RWPE2 (cell line): ENCODE measurements around the gene ZFP42.

Source experiments
- ATAC-seq: fragments of 200-7000 bp; cut with Tn5 transposase; 3 replicates; pipeline ENCODE4 v1.9.1; 2021; ENCODE audit warnings: low read depth
- DNase-seq: peaks from one replicate; pipeline ENCODE4 v3.0.0-alpha.2; 2020; ENCODE audit warnings: low spot score
- H3K27ac ChIP-seq: fragments of 450-650 bp; 2 replicates; pipeline ENCODE4 v1.5.1; 2017; ENCODE audit warnings: mild to moderate bottlenecking; ENCODE audit not compliant: poor library complexity, severe bottlenecking
- H3K27me3 ChIP-seq: fragments of 250-450 bp; sonication (Bioruptor Pico); 2 replicates; pipeline ENCODE4 v1.5.1; 2021; ENCODE audit warnings: mild to moderate bottlenecking, moderate library complexity; ENCODE audit not compliant: insufficient read depth, poor library complexity, severe bottlenecking
- H3K36me3 ChIP-seq: fragments of 250-450 bp; sonication (Bioruptor Pico); 2 replicates; pipeline ENCODE4 v1.5.1; 2020; ENCODE audit warnings: low read depth, mild to moderate bottlenecking, moderate library complexity
- H3K4me1 ChIP-seq: fragments of 250-450 bp; sonication (Bioruptor Pico); 2 replicates; pipeline ENCODE4 v1.5.1; 2021; ENCODE audit warnings: mild to moderate bottlenecking, moderate library complexity; ENCODE audit not compliant: insufficient read depth, poor library complexity, severe bottlenecking
- H3K4me3 ChIP-seq: fragments of 250-450 bp; sonication (Bioruptor Pico); 2 replicates; pipeline ENCODE4 v1.5.1; 2021; ENCODE audit warnings: mild to moderate bottlenecking, moderate library complexity; ENCODE audit not compliant: severe bottlenecking
- H3K9me3 ChIP-seq: fragments of 250-450 bp; sonication (Bioruptor Pico); 2 replicates; pipeline ENCODE4 v1.5.1; 2021; ENCODE audit warnings: mild to moderate bottlenecking, moderate library complexity; ENCODE audit not compliant: severe bottlenecking
- TF ChIP-seq, protein P1 (sequence below): fragments of 450-650 bp; IDR thresholded peaks from one replicate; pipeline ENCODE4 v1.5.1; 2017; ENCODE audit warnings: mild to moderate bottlenecking, moderate library complexity; ENCODE audit not compliant: poor library complexity, severe bottlenecking

ZFP42 gene

GRCh38 chr4:188030401-188030800, 34.8 kb downstream of the ZFP42 start:
- no peak for ATAC-seq
- Histone ChIP-seq H3K9me3 (no peaks in the 10 kb centered on the region), H3K36me3 (no peaks in the 10 kb centered on the region), H3K27me3 (no peaks in the 10 kb centered on the region), H3K27ac (no peak overlapping the region), H3K4me1 (no peaks in the 10 kb centered on the region), H3K4me3 (no peak overlapping the region)
- TF ChIP-seq, protein P1, sequence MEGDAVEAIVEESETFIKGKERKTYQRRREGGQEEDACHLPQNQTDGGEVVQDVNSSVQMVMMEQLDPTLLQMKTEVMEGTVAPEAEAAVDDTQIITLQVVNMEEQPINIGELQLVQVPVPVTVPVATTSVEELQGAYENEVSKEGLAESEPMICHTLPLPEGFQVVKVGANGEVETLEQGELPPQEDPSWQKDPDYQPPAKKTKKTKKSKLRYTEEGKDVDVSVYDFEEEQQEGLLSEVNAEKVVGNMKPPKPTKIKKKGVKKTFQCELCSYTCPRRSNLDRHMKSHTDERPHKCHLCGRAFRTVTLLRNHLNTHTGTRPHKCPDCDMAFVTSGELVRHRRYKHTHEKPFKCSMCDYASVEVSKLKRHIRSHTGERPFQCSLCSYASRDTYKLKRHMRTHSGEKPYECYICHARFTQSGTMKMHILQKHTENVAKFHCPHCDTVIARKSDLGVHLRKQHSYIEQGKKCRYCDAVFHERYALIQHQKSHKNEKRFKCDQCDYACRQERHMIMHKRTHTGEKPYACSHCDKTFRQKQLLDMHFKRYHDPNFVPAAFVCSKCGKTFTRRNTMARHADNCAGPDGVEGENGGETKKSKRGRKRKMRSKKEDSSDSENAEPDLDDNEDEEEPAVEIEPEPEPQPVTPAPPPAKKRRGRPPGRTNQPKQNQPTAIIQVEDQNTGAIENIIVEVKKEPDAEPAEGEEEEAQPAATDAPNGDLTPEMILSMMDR = no peak
- DNase-seq = no peak

GRCh38 chr4:188031751-188032150, 36.2 kb downstream of the ZFP42 start:
- H3K4me1 ChIP-seq = no peaks in the 10 kb centered on the region
- DNase-seq = no peak
- H3K9me3 ChIP-seq = no peaks in the 10 kb centered on the region
- H3K27me3 ChIP-seq = no peaks in the 10 kb centered on the region
- H3K4me3 ChIP-seq = no peak overlapping the region
- H3K36me3 ChIP-seq = no peaks in the 10 kb centered on the region
- no peak for ATAC-seq
- no peak overlapping the region for H3K27ac ChIP-seq
- TF ChIP-seq, protein P1 = no peak

DNA sequence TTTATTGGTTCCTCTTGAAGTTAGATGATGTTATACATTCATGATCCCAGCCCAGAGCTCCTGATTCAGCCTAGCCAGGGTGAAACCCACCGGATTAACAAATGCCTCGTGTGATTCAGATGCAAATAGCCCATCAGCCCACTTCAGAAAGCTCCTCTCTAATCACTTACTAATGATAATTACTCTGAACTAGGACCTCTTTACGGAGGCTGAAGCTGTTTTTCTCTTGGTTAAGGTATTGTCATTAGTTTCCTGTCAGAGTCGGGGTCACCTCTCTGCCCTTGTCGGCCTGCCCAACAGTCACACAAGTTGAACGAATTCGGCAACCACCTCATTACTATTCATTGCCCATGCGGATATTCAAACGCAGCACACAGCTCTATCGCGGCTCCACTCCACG, 36.6 kb downstream of the ZFP42 start:
- Histone ChIP-seq H3K4me1 (no peaks in the 10 kb centered on the region), H3K36me3 (no peaks in the 10 kb centered on the region), H3K4me3 (no peak overlapping the region), H3K9me3 (no peaks in the 10 kb centered on the region), H3K27ac (no peak overlapping the region), H3K27me3 (no peaks in the 10 kb centered on the region)
- TF ChIP-seq, protein P1 = no peak
- DNase-seq (no peak), ATAC-seq (no peak)

GRCh38 chr4:188032583-188032982, 37.0 kb downstream of the ZFP42 start:
- Histone ChIP-seq H3K4me3 (no peak overlapping the region), H3K27ac (no peak overlapping the region), H3K27me3 (no peaks in the 10 kb centered on the region), H3K4me1 (no peaks in the 10 kb centered on the region), H3K36me3 (no peaks in the 10 kb centered on the region), H3K9me3 (no peaks in the 10 kb centered on the region)
- ATAC-seq (no peak), DNase-seq (no peak)
- TF ChIP-seq, protein P1 = no peak

GRCh38 chr4:188037003-188037713, 41.6 kb downstream of the ZFP42 start:
- no peaks in the 10 kb centered on the region for H3K4me1 ChIP-seq
- no peak overlapping the region for H3K27ac ChIP-seq
- ATAC-seq (no peak), DNase-seq (no peak)
- TF ChIP-seq, protein P1 = no peak
- H3K27me3 ChIP-seq = no peaks in the 10 kb centered on the region
- H3K9me3 ChIP-seq = no peaks in the 10 kb centered on the region
- H3K4me3 ChIP-seq = no peak overlapping the region
- H3K36me3 ChIP-seq = no peaks in the 10 kb centered on the region
